Right lobe of liver (tissue), 4 donors: ENCODE measurements around the gene SEM1.

Experiments used
- POLR2A ChIP-seq: fragments of 450-650 bp; IDR thresholded peaks from one replicate; pipeline ENCODE4 v1.6.1; 2017; ENCODE audit warnings: antibody characterized with exemption, mild to moderate bottlenecking
- TF ChIP-seq, protein P1 (sequence below), 4 donors: fragments of 200-600 bp in 3 of 4; fragments of 450-650 bp in 1 of 4; IDR thresholded peaks; one replicate each; pipeline versions ENCODE4 v1.5.1 to v1.8.0; 2016 to 2022; ENCODE audit warnings: antibody characterized with exemption in 4 of 4, mild to moderate bottlenecking in 2 of 4
- donor health status: DM: no; HTN: no; CAD: no.
- donor health status: DM: no; HTN: no; CAD: no.
- donor health status: DM: no; HTN: yes; CAD: no.

DNA sequence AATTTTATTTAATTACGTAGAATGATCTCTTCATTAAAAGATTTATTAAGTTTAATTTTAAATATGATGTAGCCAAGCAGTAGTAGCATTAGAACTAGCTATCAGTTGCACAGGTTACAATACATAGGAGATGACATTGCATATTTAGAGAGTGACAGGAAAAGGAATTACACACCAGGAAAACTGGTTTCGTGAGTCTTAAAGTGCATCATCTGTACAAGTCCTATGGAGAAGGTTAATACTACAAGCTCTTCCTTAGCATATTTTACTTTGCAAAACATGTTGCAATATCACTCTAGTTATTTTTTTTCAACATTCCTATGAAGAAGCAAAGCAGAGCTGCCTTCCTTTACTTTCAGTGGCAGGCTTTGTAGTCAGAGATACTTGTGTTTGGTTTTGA, 20.2 kb upstream of the SEM1 start:
- TF ChIP-seq, protein P1, sequence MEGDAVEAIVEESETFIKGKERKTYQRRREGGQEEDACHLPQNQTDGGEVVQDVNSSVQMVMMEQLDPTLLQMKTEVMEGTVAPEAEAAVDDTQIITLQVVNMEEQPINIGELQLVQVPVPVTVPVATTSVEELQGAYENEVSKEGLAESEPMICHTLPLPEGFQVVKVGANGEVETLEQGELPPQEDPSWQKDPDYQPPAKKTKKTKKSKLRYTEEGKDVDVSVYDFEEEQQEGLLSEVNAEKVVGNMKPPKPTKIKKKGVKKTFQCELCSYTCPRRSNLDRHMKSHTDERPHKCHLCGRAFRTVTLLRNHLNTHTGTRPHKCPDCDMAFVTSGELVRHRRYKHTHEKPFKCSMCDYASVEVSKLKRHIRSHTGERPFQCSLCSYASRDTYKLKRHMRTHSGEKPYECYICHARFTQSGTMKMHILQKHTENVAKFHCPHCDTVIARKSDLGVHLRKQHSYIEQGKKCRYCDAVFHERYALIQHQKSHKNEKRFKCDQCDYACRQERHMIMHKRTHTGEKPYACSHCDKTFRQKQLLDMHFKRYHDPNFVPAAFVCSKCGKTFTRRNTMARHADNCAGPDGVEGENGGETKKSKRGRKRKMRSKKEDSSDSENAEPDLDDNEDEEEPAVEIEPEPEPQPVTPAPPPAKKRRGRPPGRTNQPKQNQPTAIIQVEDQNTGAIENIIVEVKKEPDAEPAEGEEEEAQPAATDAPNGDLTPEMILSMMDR (IDR thresholded peaks at IDR 0.05), result no peak
- TF ChIP-seq POLR2A, result no peak
